ENCODE results near the gene TBL1X.

TBL1X gene

DNA sequence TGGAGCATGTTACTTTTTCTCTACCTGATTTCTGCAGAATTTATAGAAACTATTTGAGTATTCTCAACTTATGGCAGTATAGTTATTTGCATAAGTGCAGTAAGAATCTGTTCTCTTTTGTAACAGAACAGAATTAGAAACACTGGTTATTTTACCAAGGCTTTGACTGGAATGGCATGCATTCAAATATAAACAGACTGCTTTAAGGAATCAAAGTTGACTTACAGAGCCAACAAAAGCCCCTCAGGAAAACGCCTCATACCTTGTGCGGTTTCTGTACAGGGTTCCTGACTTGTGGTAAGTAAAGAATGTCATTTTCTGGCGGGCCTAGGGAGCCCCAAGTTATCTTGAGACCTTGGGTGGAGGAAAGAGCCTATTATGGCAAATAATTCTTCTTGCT lies 203.7 kb downstream of the TBL1X start:
- DNase-seq (ENCODE audit: low spot score) = no peak

DNA sequence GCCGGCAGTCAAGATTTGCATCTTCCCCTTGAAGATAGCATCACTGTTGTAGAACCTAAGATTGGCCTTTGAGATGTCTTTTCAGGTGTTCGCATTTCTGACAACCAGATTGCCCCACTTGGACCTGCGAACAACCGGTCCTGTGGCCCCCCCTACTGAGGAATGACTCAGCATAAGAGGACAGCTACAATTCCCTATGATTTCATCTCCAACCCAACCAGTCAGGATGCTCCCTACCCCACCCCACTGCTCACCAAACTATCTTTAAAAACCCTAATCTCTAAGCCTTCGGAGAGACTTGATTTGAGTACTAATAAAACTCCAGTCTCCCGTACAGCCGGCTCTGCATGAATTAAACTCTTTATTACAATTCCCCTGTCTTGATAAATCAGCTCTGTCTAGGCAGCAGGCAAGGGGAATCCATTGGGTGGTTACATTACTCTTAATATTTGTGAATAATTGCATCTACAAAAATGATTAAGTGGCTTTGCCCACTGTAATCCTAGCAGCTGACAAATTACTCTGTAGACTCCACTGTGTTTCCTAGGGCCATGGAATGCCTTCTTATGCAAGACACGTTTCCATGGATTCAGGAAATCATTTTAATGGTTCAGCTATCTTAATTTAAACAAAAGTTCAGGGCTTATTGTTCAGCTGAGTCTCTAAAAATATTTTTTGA lies 205.4 kb downstream of the TBL1X start:
- DNase-seq (ENCODE audit: low spot score) = no peak

DNA sequence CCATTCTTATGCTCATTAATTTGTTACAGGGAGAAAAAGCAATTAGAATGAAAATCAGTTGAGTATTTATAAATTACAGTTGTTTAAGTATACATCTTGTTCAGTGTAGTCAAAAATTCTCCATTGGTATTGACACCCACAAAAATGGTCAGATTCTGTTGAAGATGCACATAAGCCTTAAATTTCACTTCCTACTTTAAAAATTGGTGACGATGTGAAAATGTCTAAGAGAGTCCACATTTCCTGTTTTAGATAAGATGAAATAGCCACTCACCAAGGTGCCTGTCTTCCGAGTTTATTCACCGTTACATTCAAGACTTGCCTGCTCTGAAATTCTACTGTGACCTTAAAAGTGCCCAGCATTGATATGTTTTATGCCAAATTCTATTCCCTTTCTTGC lies 207.1 kb downstream of the TBL1X start:
- DNase-seq (ENCODE audit: low spot score) = no peak

DNA sequence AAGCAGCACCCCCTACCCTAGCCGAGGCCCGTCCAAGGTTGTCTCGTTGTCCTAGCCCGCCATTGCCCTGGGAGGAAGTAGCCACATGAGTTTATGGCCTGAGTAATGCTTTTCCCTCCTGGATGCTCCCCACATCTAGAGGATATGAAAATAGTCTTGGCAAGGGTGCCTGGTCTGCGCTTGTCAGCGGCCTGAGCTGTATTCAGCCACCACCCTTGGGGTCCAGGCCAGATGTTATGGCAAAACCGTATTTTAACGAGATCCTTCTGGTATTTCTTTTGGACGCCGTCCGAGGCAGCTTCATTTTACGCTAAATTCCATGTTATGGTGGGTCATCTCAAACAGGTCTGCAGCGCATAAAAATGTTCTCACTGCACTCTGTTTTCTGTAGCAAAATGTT lies 211.4 kb downstream of the TBL1X start:
- DNase-seq (ENCODE audit: low spot score) = no peak

DNA sequence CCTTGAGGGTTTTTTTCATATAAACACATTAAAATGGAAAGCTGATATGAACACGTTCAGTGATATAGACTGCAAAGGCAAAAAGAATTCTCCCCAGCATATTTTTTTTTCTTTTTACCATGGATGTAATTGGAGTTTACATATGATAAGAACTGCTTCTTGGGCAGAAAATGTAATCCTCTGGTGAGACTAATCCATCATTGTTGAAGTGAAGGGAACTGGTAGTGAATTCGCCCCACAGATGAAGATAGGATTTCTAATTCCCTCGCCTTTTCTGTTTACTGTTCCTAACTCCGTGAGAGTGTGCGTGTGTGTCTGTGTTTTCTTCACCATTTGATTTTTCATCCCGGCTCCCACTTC lies 211.9 kb downstream of the TBL1X start:
- no peak for DNase-seq (ENCODE audit: low spot score)

DNA sequence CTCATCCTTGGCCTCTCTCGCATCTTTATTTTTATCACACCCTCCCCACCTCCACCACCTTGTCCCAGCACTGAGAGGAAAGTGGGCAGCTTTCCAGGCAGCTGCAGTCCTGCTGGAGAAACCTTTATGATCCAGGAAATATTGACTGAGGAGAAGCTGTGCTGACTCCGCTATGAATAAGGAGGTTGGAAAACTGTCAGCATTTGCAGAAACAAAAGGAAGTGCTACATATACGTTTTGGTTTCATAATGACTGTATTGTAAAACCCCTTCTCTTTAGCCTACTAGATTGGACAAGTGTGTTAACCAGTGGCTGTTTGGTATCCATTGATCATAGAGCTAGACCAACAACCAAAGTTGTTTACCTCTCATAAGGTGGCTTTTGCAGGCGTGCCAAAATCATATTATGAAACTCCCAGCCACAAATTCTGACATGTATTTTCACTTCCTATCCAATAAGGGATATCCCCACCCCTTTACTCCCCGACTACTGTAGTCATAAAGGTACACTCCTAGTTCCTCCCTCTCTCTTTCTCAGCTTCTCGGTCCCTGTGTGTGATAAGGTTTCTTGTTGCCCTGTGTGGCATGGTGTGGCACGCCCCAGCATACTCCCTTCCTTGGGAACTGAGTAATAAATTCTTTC lies 212.4 kb downstream of the TBL1X start:
- DNase-seq (ENCODE audit: low spot score) = no peak

DNA sequence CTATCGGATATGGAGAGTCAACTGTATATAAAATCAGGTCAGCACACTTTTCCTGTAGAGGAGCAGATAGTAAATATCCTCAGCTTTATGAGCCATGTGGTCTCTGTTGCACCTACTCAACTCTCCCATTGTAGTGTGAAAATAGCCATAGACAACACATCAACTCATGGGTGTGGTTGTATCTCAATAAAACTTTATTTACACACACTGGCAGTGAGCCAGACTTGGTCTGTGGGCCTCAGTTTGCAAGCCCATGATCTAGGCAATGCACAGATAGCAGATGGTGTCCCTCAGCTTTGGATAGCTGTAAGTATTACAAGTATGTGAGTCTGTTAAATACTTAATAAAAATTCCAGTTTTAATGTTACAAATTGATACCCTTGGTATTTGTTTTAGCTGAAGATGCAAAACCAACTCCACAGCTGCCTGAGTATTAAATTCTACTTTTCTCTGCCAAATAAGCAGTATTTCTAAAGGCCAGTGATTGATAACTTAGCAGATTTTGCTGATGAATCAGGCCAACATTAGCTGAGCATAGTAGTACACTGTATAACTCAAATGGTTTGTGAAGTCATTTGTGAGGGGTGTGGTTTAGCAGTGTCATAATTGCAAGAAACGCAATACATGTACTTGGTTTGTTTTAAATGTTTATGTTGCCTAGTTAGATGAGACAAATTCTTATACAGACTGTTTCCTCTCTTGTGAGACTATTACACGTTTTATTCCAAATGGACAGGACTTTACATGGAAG lies 213.5 kb downstream of the TBL1X start:
- no peak for DNase-seq (ENCODE audit: low spot score)

DNA sequence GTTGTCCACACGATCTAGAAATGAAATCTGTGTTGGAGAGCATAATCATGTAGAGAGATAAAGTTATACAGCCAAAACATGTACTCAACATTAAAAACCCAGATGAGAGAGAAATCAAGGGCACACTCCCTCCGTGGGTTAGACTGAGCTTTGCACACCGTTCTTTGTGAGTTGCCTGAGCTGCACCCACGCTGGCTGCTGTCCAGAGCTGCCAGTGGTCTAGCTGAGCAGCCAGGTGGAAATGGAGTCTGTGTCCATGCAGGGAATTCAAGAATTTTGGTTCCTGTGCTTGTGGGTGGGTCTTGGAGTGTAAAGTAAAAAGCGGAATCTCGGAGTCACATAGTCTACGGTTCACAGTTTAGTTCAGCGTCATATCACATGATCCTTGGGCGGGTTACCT lies 216.2 kb downstream of the TBL1X start:
- DNase-seq (ENCODE audit: low spot score) = no peak

DNA sequence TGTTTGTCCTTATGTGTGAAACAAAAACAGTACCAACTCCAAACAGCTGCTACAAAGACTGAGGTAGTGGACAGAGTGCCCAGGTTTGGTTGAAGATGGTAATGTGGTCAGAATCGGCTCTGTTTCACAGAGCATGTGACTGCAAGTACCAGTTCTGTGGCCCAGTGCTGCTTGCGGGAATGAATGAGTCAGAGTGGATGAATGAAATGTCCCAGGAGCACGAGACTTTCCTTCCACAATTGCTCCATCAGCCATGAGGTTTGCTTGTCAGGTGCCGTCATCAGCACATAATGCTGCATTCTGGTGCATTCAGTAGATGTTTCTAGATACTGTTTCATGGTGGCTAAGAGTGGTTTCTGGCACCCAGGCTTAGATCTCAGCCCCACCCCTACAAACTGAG lies 216.6 kb downstream of the TBL1X start:
- DNase-seq (ENCODE audit: low spot score) = no peak

DNA sequence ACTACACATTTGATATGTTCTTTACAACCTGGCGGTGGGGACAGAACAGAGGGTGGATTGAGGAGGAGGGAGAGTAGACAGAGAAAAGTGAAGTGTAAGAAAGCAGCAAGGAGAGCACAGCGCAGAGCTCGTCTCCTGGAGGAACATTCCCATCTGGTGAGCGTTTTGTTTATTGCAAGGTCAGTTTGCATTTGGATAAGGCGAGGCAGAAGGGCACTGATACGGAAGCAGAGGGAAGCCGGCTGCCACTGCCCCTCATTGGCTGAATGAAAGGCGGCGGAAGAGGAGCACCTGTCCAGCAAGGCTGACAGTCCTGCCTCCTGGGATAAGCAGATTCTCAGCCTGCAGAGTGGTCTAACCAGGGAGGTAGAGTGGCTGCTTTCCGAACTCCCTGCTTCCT lies 217.6 kb downstream of the TBL1X start:
- DNase-seq (ENCODE audit: low spot score) = no peak

DNA sequence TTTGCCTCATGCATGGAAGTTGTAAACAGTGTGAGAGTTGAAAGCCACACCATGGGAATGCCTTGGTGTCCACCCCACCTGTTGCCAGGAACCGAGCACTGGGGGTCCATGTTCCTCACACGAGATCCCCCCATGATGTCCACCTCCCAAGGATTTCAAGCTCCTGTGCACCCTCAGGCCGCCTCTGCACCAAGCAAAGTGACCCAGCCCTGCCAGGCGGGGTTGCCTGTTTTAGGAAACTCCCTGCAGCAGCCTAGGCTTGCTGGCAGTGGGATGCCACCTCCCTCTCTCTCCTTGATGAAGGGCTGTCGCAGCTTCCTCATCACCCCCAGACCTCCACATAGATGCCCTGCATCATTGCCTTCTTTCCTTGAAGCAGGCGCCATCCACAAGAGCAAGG lies 218.0 kb downstream of the TBL1X start:
- no peak for DNase-seq (ENCODE audit: low spot score)

DNA sequence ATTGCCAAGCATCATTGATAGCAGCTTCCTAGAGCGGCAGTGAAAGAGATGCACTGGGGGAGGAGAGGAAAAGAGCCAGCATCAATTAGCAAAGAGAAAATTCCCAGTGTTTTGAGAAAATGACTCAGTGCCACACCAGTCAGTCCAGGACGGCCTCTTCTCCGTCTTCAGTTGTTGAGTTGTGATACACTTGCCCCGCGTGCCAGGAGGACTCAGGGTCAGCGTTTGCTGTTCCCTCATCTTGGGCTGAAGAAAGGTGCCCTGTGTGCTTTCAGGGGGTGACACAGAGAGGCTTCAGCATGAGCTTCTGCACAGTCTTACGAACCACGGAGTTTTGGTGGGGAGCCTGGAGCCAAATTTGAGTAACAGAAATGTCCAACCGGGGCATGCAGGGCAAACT lies 218.5 kb downstream of the TBL1X start:
- no peak for DNase-seq (ENCODE audit: low spot score)

DNA sequence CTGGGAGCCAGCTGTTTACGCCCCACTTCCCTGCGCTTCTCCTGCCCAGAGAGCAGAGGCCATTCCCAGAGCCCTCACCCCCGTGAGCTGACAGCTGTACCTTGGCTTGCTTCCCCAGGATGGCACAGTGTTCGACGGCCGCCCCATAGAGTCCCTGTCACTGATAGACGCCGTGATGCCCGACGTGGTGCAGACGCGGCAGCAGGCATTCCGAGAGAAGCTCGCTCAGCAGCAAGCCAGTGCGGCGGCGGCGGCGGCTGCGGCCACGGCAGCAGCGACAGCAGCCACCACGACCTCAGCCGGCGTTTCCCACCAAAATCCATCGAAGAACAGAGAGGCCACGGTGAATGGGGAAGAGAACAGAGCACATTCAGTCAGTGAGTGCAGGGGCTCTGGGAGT lies 223.0 kb downstream of the TBL1X start:
- no peak for DNase-seq (ENCODE audit: low spot score)

DNA sequence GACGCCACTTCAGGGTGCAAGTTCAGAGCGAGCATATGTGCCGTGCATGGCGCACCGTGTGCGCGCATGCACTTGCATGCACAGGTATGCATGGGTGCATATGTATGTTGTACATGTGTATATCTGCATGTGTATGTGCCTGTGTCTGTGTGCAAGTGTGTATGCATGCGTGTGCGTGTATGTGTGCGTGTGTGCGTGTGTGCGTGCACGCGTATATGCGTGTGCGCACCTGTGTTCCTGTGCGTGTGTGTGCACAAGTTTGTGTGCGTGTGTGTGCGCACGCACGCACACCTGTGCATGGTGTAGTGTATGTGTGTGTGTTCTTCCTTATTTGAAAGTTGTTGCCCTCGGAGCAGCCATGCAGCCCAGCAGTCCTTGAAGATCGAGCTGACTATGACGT lies 224.0 kb downstream of the TBL1X start:
- DNase-seq (ENCODE audit: low spot score) = no peak

DNA sequence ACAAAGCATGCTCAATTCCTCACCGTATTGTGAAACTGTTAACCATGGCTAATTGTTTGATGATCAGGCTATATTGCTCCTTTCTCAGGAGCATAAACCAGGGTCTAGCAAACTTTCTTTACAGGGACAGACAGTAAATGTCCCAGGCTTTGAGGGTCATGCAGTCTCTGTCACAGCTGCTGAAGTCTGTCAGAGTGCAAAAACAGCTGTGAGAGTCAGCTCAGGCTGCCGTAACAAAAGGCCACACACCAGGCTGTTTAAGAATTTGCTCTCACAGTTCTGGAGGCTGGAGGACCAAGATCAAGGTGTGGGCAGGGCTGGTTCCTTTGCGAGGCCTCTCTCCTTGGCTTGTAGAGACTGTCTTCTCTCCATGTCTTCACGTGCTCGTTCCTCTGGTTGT lies 225.2 kb downstream of the TBL1X start:
- no peak for DNase-seq (ENCODE audit: low spot score)

DNA sequence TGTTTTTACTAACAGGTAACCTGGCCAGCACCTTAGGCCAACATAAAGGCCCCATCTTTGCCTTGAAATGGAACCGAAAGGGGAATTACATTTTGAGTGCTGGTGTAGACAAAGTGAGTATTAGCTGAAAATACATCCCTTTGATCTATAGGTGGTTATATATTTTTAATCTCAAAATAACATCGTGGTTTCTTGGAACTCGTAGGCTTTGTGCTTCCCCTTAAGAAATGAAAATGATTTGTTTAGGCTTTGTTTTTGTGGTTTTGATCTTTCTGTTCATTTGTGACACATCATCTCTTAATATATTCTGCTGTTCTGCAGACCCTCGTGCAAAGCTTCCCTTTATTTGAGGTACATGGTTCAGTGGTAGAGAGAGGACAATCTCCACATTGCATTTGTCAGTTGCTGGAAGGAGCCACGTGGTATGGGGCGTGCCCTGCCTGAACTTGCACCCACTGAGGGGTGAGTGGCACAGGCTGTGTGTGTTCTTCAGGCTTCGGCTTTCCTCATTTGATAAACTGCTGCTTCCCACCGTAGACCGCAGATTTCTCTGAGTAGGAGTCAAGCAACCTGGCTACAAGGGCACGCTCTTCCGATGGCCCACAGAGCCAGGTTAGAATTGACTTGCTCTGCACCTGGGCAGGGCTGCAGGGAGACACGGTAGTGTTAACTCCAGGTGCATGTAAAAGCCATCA lies 228.6 kb downstream of the TBL1X start:
- no peak for DNase-seq (ENCODE audit: low spot score)

DNA sequence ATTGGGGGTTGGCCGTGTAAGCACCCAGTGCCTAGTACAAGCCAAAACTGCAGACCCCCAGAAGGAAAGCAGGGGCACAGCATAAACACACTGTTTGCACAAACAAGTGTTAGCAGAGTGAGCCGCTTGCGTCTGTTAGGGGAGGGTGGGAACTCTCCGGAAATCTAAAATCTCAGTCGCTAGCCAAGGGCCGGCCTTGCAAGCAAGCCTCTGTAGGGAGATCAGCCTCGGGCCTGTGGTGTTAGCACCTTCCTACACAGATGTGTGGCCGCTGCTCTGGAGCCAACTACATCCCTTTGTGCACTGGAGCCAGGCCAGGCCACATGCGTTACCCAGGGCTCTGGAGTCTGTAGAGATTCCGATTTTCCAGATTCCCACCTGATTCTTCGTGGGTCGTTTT lies 233.7 kb downstream of the TBL1X start:
- DNase-seq (ENCODE audit: low spot score) = no peak

DNA sequence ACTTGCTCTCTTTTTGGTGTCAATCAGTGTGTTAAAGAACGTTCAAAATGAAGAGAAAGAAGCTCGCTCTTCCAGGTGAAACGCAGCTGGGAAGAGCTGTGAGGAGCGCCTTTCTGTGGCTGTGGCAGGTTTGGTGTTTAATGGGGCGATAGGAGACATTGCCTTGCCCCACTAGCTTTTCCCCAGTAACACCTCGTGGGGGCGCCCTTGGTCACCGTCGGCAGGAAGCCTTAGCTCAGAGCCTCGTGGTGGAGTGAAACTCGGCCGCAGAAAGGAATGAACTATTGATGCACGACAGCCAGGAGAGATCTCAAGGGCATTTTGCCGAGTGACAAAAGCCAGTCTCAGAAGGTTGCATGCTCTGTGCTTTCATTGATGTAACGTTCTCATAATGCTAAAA lies 235.7 kb downstream of the TBL1X start:
- DNase-seq (ENCODE audit: low spot score) = no peak

DNA sequence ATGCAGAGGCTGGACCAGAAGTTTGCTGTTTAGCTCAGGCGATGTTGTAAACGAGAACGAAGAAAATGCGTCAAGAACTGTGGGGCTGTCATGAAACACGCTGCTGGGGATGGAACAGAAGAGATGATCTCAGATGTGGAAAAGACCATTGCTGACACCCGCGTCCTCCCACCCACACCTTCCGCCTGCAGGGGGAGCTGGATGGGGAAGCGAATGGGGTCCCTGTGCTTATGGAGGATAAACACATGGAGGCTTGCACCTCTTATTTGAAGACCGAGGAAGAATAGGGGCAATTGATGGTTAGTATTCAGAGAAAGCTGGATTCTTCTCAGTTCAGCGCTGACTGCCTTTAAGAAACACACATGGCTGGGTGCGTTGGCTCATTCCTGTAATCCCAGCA lies 236.9 kb downstream of the TBL1X start:
- no peak for DNase-seq (ENCODE audit: low spot score)

DNA sequence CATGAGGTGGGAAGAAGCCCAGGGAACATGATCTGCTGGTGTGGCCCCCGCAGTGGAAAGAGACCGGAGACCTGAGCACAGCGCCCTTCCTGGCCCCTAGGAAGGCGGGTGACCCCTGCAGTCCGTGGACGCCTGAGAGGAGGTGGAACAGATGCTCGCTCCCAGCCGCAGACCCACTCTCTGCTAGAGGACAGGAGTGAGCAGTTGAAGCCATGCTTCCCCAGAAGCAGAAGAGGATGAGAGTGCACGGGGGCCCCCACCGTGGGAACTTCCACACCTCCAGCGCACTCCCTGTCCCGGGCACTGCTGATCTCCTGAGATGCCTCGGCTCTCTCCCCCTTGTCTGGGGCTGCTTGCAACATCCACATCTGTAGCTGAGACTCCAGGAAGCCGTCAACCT lies 238.5 kb downstream of the TBL1X start:
- DNase-seq (ENCODE audit: low spot score) = no peak

DNA sequence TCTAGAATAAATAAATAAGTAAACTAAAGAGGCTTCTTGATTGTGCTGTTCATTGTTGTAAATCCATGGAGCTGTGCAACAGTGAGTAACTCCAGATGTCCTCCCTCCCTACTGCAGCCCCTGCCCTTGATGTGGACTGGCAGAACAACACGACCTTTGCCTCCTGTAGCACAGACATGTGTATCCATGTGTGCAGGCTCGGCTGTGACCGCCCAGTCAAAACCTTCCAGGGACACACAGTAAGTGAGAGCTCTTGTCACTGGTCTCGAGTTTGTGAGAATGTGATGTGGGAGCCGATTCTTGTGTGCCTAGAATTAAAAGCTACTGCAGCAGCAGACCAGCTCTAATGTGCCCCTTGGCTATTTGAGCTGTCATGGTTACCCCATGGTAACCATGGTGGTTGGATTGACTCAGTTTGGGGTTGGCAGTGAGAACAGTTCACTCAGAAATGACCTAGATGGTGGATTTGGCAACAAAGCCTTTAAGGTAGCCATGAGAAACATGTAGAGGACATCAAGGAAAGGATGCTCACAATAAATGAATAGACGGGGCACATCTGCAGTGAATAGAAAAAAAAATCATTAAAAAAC lies 240.1 kb downstream of the TBL1X start:
- no peak for DNase-seq (ENCODE audit: low spot score)

DNA sequence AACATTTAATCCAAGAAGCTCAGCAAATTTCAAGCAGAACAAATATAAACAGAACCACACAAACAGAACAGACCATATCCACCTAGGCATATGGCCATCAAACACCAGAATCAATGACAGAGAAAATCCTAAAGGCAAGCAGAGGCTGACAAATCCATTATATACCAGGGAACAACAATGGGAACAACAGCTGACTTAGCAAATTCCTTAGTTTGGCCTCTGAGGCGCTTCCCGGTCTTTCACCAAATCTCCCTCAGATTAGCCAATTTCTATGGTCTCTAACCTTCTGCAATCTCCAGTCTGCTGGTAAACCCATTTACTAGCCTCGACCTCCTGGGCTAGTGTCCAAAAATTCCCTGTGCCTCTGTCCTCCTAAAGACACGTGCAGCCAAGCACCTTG lies 241.6 kb downstream of the TBL1X start:
- no peak for DNase-seq (ENCODE audit: low spot score)
